ENCODE measurements around the gene CTPS1. TPM values are rescaled to one million over a fixed set of nuclear protein-coding genes. Genes with fewer than 3 reads are reported as not detected.

Gene CTPS1
- total and polyA plus RNA-seq, 2 of the 13 experiments (the other 11 are each of a cell fraction or from before 2014, with no cell fraction given), result 9.6 to 42.8 TPM

- TF ChIP-seq ZNF710 (CRISPR knock-in tag; IDR thresholded peaks at IDR 0.05; ENCODE audit: borderline replicate concordance), result peak; percentile 32; the same call in 1 of the 2 replicates
- peak; percentile 55; the same call in 1 of the 2 replicates for TF ChIP-seq ZBTB39 (CRISPR knock-in tag; IDR thresholded peaks at IDR 0.05)
- peak; percentile 76 for TF ChIP-seq ZMYM4 (CRISPR knock-in tag; IDR thresholded peaks at IDR 0.05)
- TF ChIP-seq, protein P1, sequence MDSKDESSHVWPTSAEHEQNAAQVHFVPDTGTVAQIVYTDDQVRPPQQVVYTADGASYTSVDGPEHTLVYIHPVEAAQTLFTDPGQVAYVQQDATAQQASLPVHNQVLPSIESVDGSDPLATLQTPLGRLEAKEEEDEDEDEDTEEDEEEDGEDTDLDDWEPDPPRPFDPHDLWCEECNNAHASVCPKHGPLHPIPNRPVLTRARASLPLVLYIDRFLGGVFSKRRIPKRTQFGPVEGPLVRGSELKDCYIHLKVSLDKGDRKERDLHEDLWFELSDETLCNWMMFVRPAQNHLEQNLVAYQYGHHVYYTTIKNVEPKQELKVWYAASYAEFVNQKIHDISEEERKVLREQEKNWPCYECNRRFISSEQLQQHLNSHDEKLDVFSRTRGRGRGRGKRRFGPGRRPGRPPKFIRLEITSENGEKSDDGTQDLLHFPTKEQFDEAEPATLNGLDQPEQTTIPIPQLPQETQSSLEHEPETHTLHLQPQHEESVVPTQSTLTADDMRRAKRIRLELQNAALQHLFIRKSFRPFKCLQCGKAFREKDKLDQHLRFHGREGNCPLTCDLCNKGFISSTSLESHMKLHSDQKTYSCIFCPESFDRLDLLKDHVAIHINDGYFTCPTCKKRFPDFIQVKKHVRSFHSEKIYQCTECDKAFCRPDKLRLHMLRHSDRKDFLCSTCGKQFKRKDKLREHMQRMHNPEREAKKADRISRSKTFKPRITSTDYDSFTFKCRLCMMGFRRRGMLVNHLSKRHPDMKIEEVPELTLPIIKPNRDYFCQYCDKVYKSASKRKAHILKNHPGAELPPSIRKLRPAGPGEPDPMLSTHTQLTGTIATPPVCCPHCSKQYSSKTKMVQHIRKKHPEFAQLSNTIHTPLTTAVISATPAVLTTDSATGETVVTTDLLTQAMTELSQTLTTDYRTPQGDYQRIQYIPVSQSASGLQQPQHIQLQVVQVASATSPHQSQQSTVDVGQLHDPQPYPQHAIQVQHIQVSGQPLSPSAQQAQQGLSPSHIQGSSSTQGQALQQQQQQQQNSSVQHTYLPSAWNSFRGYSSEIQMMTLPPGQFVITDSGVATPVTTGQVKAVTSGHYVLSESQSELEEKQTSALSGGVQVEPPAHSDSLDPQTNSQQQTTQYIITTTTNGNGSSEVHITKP (CRISPR knock-in tag; IDR thresholded peaks at IDR 0.05; ENCODE audit: low read depth), result no peak
- TF ChIP-seq, protein P2, sequence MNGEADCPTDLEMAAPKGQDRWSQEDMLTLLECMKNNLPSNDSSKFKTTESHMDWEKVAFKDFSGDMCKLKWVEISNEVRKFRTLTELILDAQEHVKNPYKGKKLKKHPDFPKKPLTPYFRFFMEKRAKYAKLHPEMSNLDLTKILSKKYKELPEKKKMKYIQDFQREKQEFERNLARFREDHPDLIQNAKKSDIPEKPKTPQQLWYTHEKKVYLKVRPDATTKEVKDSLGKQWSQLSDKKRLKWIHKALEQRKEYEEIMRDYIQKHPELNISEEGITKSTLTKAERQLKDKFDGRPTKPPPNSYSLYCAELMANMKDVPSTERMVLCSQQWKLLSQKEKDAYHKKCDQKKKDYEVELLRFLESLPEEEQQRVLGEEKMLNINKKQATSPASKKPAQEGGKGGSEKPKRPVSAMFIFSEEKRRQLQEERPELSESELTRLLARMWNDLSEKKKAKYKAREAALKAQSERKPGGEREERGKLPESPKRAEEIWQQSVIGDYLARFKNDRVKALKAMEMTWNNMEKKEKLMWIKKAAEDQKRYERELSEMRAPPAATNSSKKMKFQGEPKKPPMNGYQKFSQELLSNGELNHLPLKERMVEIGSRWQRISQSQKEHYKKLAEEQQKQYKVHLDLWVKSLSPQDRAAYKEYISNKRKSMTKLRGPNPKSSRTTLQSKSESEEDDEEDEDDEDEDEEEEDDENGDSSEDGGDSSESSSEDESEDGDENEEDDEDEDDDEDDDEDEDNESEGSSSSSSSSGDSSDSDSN (CRISPR knock-in tag; IDR thresholded peaks at IDR 0.05), result peak; percentile 100
- TF ChIP-seq CEBPG (CRISPR knock-in tag; IDR thresholded peaks at IDR 0.05), result peak; percentile 97
- TF ChIP-seq ZNF20 (CRISPR knock-in tag; IDR thresholded peaks at IDR 0.05), result no peak
- TF ChIP-seq WIZ (CRISPR knock-in tag; IDR thresholded peaks at IDR 0.05), result no peak
- peak; percentile 72; the same call in 1 of the 2 replicates for TF ChIP-seq IRF2 (CRISPR knock-in tag; IDR thresholded peaks at IDR 0.05)
- peak; percentile 63 for TF ChIP-seq ZNF574 (CRISPR knock-in tag; IDR thresholded peaks at IDR 0.05)
- no peak for TF ChIP-seq JUND (CRISPR knock-in tag; IDR thresholded peaks at IDR 0.05)
- peak; percentile 39; the same call in 1 of the 2 replicates for TF ChIP-seq ESRRA (CRISPR knock-in tag; IDR thresholded peaks at IDR 0.05; ENCODE audit: low read depth)
Measured at GRCh38 chr1:40939320-40940059, 40.0 kb upstream of the CTPS1 start (continued).
